ENCODE results near the gene ELK4. TPM values are rescaled to one million over a fixed set of nuclear protein-coding genes. Genes with fewer than 3 reads are reported as not detected.

ELK4 gene
- polyA plus RNA-seq, 2 of the 4 experiments (the other 2 are of a cell fraction): 5.8 to 11.9 TPM

GRCh38 chr1:205580923-205581180 lies 51.0 kb downstream of the ELK4 start:
- FAIRE-seq (no peak), DNase-seq (ENCODE audit: low read depth in 1 of 2, low spot score in 1 of 2) (no peak), ATAC-seq (no peak)
- CTCF ChIA-PET: interaction anchor here (3.3 to 7.6 kb wide), 2 partner anchors 10 to 52 kb away, joined by 11 to 85 read pairs; no protein-coding TSS in a partner anchor
- WGBS (ENCODE audit: missing lambda C conversion rate): 33% methylated on average over 3 of the region's 3 CpGs
- Histone ChIP-seq H3K4me1 (no peaks in the 10 kb centered on the region), H3K4me2 (no peak overlapping the region), H3K27ac (no peak overlapping the region), H3K4me3 (no peak overlapping the region), H3K9me3 (no peaks in the 10 kb centered on the region)
- TF ChIP-seq MAFK (IDR thresholded peaks at IDR 0.05; ENCODE audit: partially characterized antibody) (no peak), RCOR1 (IDR thresholded peaks at IDR 0.05; ENCODE audit: low read depth, low read length) (no peak), ATOH8 (CRISPR knock-in tag; IDR thresholded peaks at IDR 0.05; ENCODE audit: low read depth) (no peak), HOXB5 (CRISPR knock-in tag; IDR thresholded peaks at IDR 0.05) (no peak)
- POLR2A ChIA-PET: no interaction called here

GRCh38 chr1:205580140-205580922 lies 51.5 kb downstream of the ELK4 start:
- Histone ChIP-seq H3K4me1 (no peaks in the 10 kb centered on the region), H3K27ac (no peak overlapping the region), H3K9me3 (no peaks in the 10 kb centered on the region), H3K4me3 (no peak overlapping the region), H3K4me2 (no peak overlapping the region)
- ATAC-seq: no peak
- no peak for TF ChIP-seq NR3C1 (IDR thresholded peaks at IDR 0.05)
- no peak for DNase-seq (ENCODE audit: low read depth in 1 of 2, low spot score in 1 of 2)
- FAIRE-seq: no peak
- CTCF ChIA-PET: interaction anchor here (0.8 to 7.6 kb wide), 6 partner anchors 11 to 397 kb away, joined by 3 to 85 read pairs (median 5); partner anchors contain the start of gene ELK4
- POLR2A ChIA-PET: no interaction called here
- 51% methylated on average over 13 of the region's 15 CpGs for WGBS (ENCODE audit: missing lambda C conversion rate)

GRCh38 chr1:205579711-205580110 lies 52.1 kb downstream of the ELK4 start:
- FAIRE-seq (no peak), ATAC-seq (no peak), DNase-seq (ENCODE audit: low read depth in 1 of 2, low spot score in 1 of 2) (no peak)
- no peak overlapping the region for H3K4me2 ChIP-seq
- ChIA-PET POLR2A (no interaction called here), CTCF (interaction anchor here (0.8 to 7.6 kb wide), 6 partner anchors 11 to 397 kb away, joined by 3 to 85 read pairs (median 5); partner anchors contain the start of gene ELK4)
- no peak overlapping the region for H3K4me3 ChIP-seq
- WGBS (ENCODE audit: missing lambda C conversion rate): 70% methylated on average over 12 of the region's 12 CpGs
- H3K4me1 ChIP-seq: no peaks in the 10 kb centered on the region
- no peak overlapping the region for H3K27ac ChIP-seq
- TF ChIP-seq NR3C1 (IDR thresholded peaks at IDR 0.05) (no peak), KDM1A (IDR thresholded peaks at IDR 0.05; ENCODE audit: low read depth) (no peak), RARB (CRISPR knock-in tag; IDR thresholded peaks at IDR 0.05) (no peak), NFE2L2 (conservative IDR thresholded peaks at IDR 0.05; ENCODE audit: low read length) (no peak), ZNF302 (CRISPR knock-in tag; IDR thresholded peaks at IDR 0.05) (no peak), TFCP2L1 (CRISPR knock-in tag; IDR thresholded peaks at IDR 0.05) (no peak), JUN (IDR thresholded peaks at IDR 0.05) (no peak), HOXB5 (CRISPR knock-in tag; IDR thresholded peaks at IDR 0.05) (no peak), HMGXB4 (CRISPR knock-in tag; IDR thresholded peaks at IDR 0.05; ENCODE audit: borderline replicate concordance) (no peak), HDAC2 (IDR thresholded peaks at IDR 0.05) (no peak), REST (IDR thresholded peaks at IDR 0.05) (no peak), MAFK (IDR thresholded peaks at IDR 0.05; ENCODE audit: partially characterized antibody) (no peak), PBX3 (IDR thresholded peaks at IDR 0.05) (no peak), CHD2 (IDR thresholded peaks at IDR 0.05; ENCODE audit: low read length, partially characterized antibody) (no peak), E2F6 (IDR thresholded peaks at IDR 0.05; ENCODE audit: borderline replicate concordance, low read depth) (no peak), SMC3 (IDR thresholded peaks at IDR 0.05) (no peak), SREBF2 (IDR thresholded peaks at IDR 0.05) (no peak), POLR2A (IDR thresholded peaks at IDR 0.05; ENCODE audit: low read length) (no peak), CEBPB (IDR thresholded peaks at IDR 0.05) (no peak), EHF (CRISPR knock-in tag; IDR thresholded peaks at IDR 0.05) (no peak)
- H3K9me3 ChIP-seq: no peaks in the 10 kb centered on the region
